Urothelium cell line (cell line): ENCODE results near the gene ACTL6A.
"Not testable (repeated sequence)": the region's sequence is repeated elsewhere in the genome, so short reads cannot be mapped to it uniquely, and the experiment has no call there.

Source experiments
- DNase-seq: peaks from one replicate; pipeline ENCODE4 v3.0.0; 2011; ENCODE audit warnings: low spot score, mixed read lengths
- FAIRE-seq: peaks from 2 replicates; lab custom pipeline; 2011; peaks lifted over from hg19 to GRCh38; lab: Jason Lieb, UNC

Gene ACTL6A

GRCh38 chr3:179562591-179563270 is at the start of gene ACTL6A:
Gene ACTL6A (plus strand): TSS chr3:179562926. CDS start chr3:179563093, 167 bp downstream.
- FAIRE-seq (peak; percentile 87), DNase-seq (peak; percentile 99)

- FAIRE-seq = no peak
- DNase-seq = no peak
Measured at GRCh38 chr3:179513862-179514261, 48.9 kb upstream of the ACTL6A start.

- not testable (repeated sequence) for FAIRE-seq, DNase-seq
Measured at GRCh38 chr3:179516461-179517251, 46.1 kb upstream of the ACTL6A start.

- no peak for FAIRE-seq
Measured at GRCh38 chr3:179526482-179526881, 36.2 kb upstream of the ACTL6A start.

GRCh38 chr3:179526989-179527391 is 35.7 kb upstream of the ACTL6A start:
- peak; percentile 35 for FAIRE-seq

More at GRCh38 chr3:179526482-179526881, 36.2 kb upstream of the ACTL6A start:
- DNase-seq = no peak

GRCh38 chr3:179528772-179529171 is 34.0 kb upstream of the ACTL6A start:
- FAIRE-seq = peak; percentile 86
- no peak for DNase-seq

More at GRCh38 chr3:179526989-179527391, 35.7 kb upstream of the ACTL6A start:
- peak; percentile 73 for DNase-seq

- no peak for FAIRE-seq
Measured at GRCh38 chr3:179531576-179531975, 31.1 kb upstream of the ACTL6A start.

GRCh38 chr3:179533274-179533673 is 29.5 kb upstream of the ACTL6A start:
- FAIRE-seq (no peak), DNase-seq (no peak)

More at GRCh38 chr3:179531576-179531975, 31.1 kb upstream of the ACTL6A start:
- no peak for DNase-seq

GRCh38 chr3:179536256-179536655 is 26.5 kb upstream of the ACTL6A start:
- DNase-seq = no peak
- no peak for FAIRE-seq

GRCh38 chr3:179541094-179541493 is 21.6 kb upstream of the ACTL6A start:
- FAIRE-seq (no peak), DNase-seq (no peak)

- no peak for FAIRE-seq
- no peak for DNase-seq
Measured at GRCh38 chr3:179541596-179541995, 21.1 kb upstream of the ACTL6A start.

GRCh38 chr3:179542375-179542774 is 20.4 kb upstream of the ACTL6A start:
- DNase-seq (no peak), FAIRE-seq (no peak)

GRCh38 chr3:179544981-179545645 is 17.6 kb upstream of the ACTL6A start:
- no peak for FAIRE-seq
- peak; percentile 37 for DNase-seq

GRCh38 chr3:179546814-179547241 is 15.9 kb upstream of the ACTL6A start:
- no peak for DNase-seq
- FAIRE-seq = no peak

- DNase-seq (no peak), FAIRE-seq (no peak)
Measured at GRCh38 chr3:179551349-179552105, 11.2 kb upstream of the ACTL6A start.

GRCh38 chr3:179558742-179559364 is 3.9 kb upstream of the ACTL6A start:
- no peak for FAIRE-seq
- DNase-seq = peak; percentile 55

- DNase-seq = no peak
- FAIRE-seq = no peak
Measured at GRCh38 chr3:179560791-179561190, 1.9 kb upstream of the ACTL6A start.

GRCh38 chr3:179563271-179563783 is 601 bp downstream of the ACTL6A start:
- FAIRE-seq (no peak), DNase-seq (peak; percentile 78)

GRCh38 chr3:179565496-179565895 is 2.8 kb downstream of the ACTL6A start:
- FAIRE-seq (no peak), DNase-seq (no peak)

- FAIRE-seq = no peak
Measured at GRCh38 chr3:179580992-179581391, 18.3 kb downstream of the ACTL6A start.

More at GRCh38 chr3:179580992-179581391, 18.3 kb downstream of the ACTL6A start:
- no peak for DNase-seq
